Trophoblast cell (in vitro differentiated cells and primary cell): ENCODE measurements around the gene TXN2.
A peak's percentile ranks its signal among the peaks of the same experiment; 100 is the strongest.

Experiments
- DNase-seq, 2 donors: peaks; one replicate each; pipeline ENCODE4 v3.0.0-alpha.2; 2016
- H2AFZ ChIP-seq: 2 replicates; pipeline ENCODE4 v1.6.1; 2013; ENCODE audit warnings: low read length, moderate library complexity, mild to moderate bottlenecking; ENCODE audit not compliant: insufficient read depth, poor library complexity
- H2AK5ac ChIP-seq: 2 replicates; pipeline ENCODE4 v1.6.1; 2013; ENCODE audit warnings: mild to moderate bottlenecking, low read length
- H2BK120ac ChIP-seq: 2 replicates; pipeline ENCODE4 v1.6.1; 2013; ENCODE audit warnings: low read length, mild to moderate bottlenecking, moderate library complexity; ENCODE audit not compliant: insufficient read depth, poor library complexity
- H2BK12ac ChIP-seq: 2 replicates; pipeline ENCODE4 v1.6.1; 2013; ENCODE audit warnings: mild to moderate bottlenecking, low read length, moderate library complexity
- H2BK5ac ChIP-seq: 2 replicates; pipeline ENCODE4 v1.6.1; 2013; ENCODE audit warnings: low read length, low read depth, moderate library complexity, mild to moderate bottlenecking; ENCODE audit not compliant: poor library complexity
- H3K14ac ChIP-seq: 2 replicates; pipeline ENCODE4 v1.6.1; 2013; ENCODE audit warnings: mild to moderate bottlenecking, low read length
- H3K18ac ChIP-seq: 2 replicates; pipeline ENCODE4 v1.6.1; 2013; ENCODE audit warnings: mild to moderate bottlenecking, low read length
- H3K23ac ChIP-seq: 2 replicates; pipeline ENCODE4 v1.6.1; 2013; ENCODE audit warnings: low read length
- H3K27ac ChIP-seq: 2 replicates; pipeline ENCODE4 v1.5.1; 2013; ENCODE audit warnings: low read depth, mild to moderate bottlenecking, inconsistent platforms, low read length, moderate library complexity
- H3K27me3 ChIP-seq: 2 replicates; pipeline ENCODE4 v1.6.1; 2013; ENCODE audit warnings: inconsistent platforms, mild to moderate bottlenecking, low read length, moderate library complexity; ENCODE audit not compliant: insufficient read depth
- H3K36me3 ChIP-seq, 2 experiments: 1 replicate in 1 of 2; 2 replicates in 1 of 2; pipeline ENCODE4 v1.6.1; 2013; ENCODE audit warnings: low read length in 2 of 2, mild to moderate bottlenecking in 2 of 2, moderate library complexity in 1 of 2; ENCODE audit not compliant: insufficient read depth in 2 of 2, control insufficient read depth in 1 of 2
- H3K4ac ChIP-seq: 2 replicates; pipeline ENCODE4 v1.6.1; 2013; ENCODE audit warnings: low read depth, mild to moderate bottlenecking, low read length, moderate library complexity
- H3K4me1 ChIP-seq, 2 experiments: 1 replicate in 1 of 2; 2 replicates in 1 of 2; pipeline ENCODE4 v1.6.1; 2013; ENCODE audit warnings: low read length in 2 of 2, mild to moderate bottlenecking in 2 of 2, moderate library complexity in 1 of 2; ENCODE audit not compliant: insufficient read depth in 2 of 2, control insufficient read depth in 1 of 2
- H3K4me2 ChIP-seq: 2 replicates; pipeline ENCODE4 v1.6.1; 2013; ENCODE audit warnings: inconsistent platforms, mild to moderate bottlenecking, low read length, moderate library complexity
- H3K4me3 ChIP-seq: 2 replicates; pipeline ENCODE4 v1.5.1; 2013; ENCODE audit warnings: mild to moderate bottlenecking, low read depth, low read length, inconsistent platforms
- H3K79me1 ChIP-seq: one replicate; pipeline ENCODE4 v1.6.1; 2013; ENCODE audit warnings: low read length
- H3K79me2 ChIP-seq: 2 replicates; pipeline ENCODE4 v1.6.1; 2013; ENCODE audit warnings: low read length, mild to moderate bottlenecking; ENCODE audit not compliant: control insufficient read depth, insufficient read depth, poor library complexity
- H3K9ac ChIP-seq: 2 replicates; pipeline ENCODE4 v1.6.1; 2013; ENCODE audit warnings: mild to moderate bottlenecking, low read length
- H3K9me3 ChIP-seq: 2 replicates; pipeline ENCODE4 v1.6.1; 2013; ENCODE audit warnings: low read depth, mild to moderate bottlenecking, control low read depth, inconsistent platforms, low read length; ENCODE audit not compliant: insufficient read depth
- H4K12ac ChIP-seq: 2 replicates; pipeline ENCODE4 v1.6.1; 2013; ENCODE audit warnings: low read depth, mild to moderate bottlenecking, low read length, moderate library complexity
- H4K8ac ChIP-seq: 2 replicates; pipeline ENCODE4 v1.6.1; 2013; ENCODE audit warnings: low read depth, mild to moderate bottlenecking, low read length, moderate library complexity
- H4K91ac ChIP-seq: one replicate; pipeline ENCODE4 v1.6.1; 2013; ENCODE audit warnings: low read depth, mild to moderate bottlenecking, low read length, moderate library complexity
- WGBS: extraction: QIAGEN DNeasy Blood & Tissue Kit; methylation state at CpG from one replicate; pipeline ENCODE4 v1.1.7; 2013; ENCODE audit warnings: missing lambda C conversion rate; ENCODE audit not compliant: insufficient read length, insufficient coverage; ENCODE audit errors: extremely low coverage; 5-methylcytosine and 5-hydroxymethylcytosine counted together

Gene TXN2

GRCh38 chr22:36478966-36479365, 2.5 kb downstream of the TXN2 start:
- Histone ChIP-seq H3K18ac (no peak overlapping the region), H2AFZ (no peak overlapping the region), H3K9me3 (peaks cover 2% of the 10 kb centered on the region), H3K23ac (no peak overlapping the region), H3K79me1 (peaks cover 11% of the 10 kb centered on the region), H4K91ac (no peak overlapping the region), H2BK120ac (no peak overlapping the region), H4K8ac (no peak overlapping the region), H3K9ac (no peak overlapping the region), H3K4me3 (no peak overlapping the region), H3K4ac (no peak overlapping the region), H3K4me1 (peaks cover 9 to 12% of the 10 kb centered on the region in 2 experiments), H3K36me3 (peaks cover 17 to 21% of the 10 kb centered on the region in 2 experiments), H2AK5ac (no peak overlapping the region), H2BK12ac (no peak overlapping the region), H3K27me3 (no peaks in the 10 kb centered on the region), H3K27ac (no peak overlapping the region), H4K12ac (no peak overlapping the region), H3K79me2 (no peaks in the 10 kb centered on the region), H3K14ac (no peak overlapping the region), H2BK5ac (no peak overlapping the region), H3K4me2 (no peak overlapping the region)
- WGBS, result no CpG with 5 or more reads among the region's 4 CpGs
- DNase-seq, result no peak

- Histone ChIP-seq H3K4me3 (no peak overlapping the region), H3K4me2 (no peak overlapping the region), H3K27ac (no peak overlapping the region), H3K4me1 (peaks cover 0 to 4% of the 10 kb centered on the region in 2 experiments), H3K18ac (no peak overlapping the region), H2BK120ac (no peak overlapping the region), H2AK5ac (no peak overlapping the region), H4K8ac (no peak overlapping the region), H2AFZ (no peak overlapping the region), H2BK5ac (no peak overlapping the region), H3K79me1 (no peaks in the 10 kb centered on the region), H3K36me3 (peaks cover 29 to 36% of the 10 kb centered on the region in 2 experiments), H2BK12ac (no peak overlapping the region), H3K79me2 (no peaks in the 10 kb centered on the region), H3K9ac (no peak overlapping the region), H3K27me3 (no peaks in the 10 kb centered on the region), H3K23ac (no peak overlapping the region), H3K14ac (no peak overlapping the region), H4K12ac (no peak overlapping the region), H4K91ac (no peak overlapping the region), H3K4ac (no peak overlapping the region), H3K9me3 (no peaks in the 10 kb centered on the region)
- no peak for DNase-seq
- no CpG with 5 or more reads among the region's 6 CpGs for WGBS
Observed at GRCh38 chr22:36475341-36475740, 6.1 kb downstream of the TXN2 start.

- Histone ChIP-seq H3K9ac (no peak overlapping the region), H3K23ac (no peak overlapping the region), H3K79me2 (peaks cover 2% of the 10 kb centered on the region), H3K4ac (no peak overlapping the region), H3K36me3 (peaks cover 27 to 36% of the 10 kb centered on the region in 2 experiments), H3K27ac (no peak overlapping the region), H4K91ac (no peak overlapping the region), H3K14ac (no peak overlapping the region), H3K79me1 (peaks cover 12% of the 10 kb centered on the region), H3K4me1 (peaks cover 9 to 15% of the 10 kb centered on the region in 2 experiments), H2BK12ac (no peak overlapping the region), H4K12ac (no peak overlapping the region), H3K4me3 (no peak overlapping the region), H3K9me3 (no peaks in the 10 kb centered on the region), H2BK120ac (no peak overlapping the region), H2AK5ac (no peak overlapping the region), H3K18ac (no peak overlapping the region), H4K8ac (no peak overlapping the region), H3K27me3 (no peaks in the 10 kb centered on the region), H3K4me2 (no peak overlapping the region), H2AFZ (no peak overlapping the region), H2BK5ac (no peak overlapping the region)
- no CpG with 5 or more reads among the region's 13 CpGs for WGBS
- no peak for DNase-seq
Observed at GRCh38 chr22:36472689-36473088, 8.8 kb downstream of the TXN2 start.

- Histone ChIP-seq H3K79me2 (peaks cover 7% of the 10 kb centered on the region), H3K79me1 (peaks cover 22% of the 10 kb centered on the region), H3K4me2 (no peak overlapping the region), H3K36me3 (peaks cover 29 to 30% of the 10 kb centered on the region in 2 experiments), H2BK5ac (no peak overlapping the region), H3K27me3 (no peaks in the 10 kb centered on the region), H2BK12ac (peak overlapping the region; percentile 30), H3K18ac (peak overlapping the region; percentile 9), H3K9ac (no peak overlapping the region), H2AFZ (no peak overlapping the region), H3K27ac (peak overlapping the region; percentile 14), H2AK5ac (peak overlapping the region; percentile 57), H3K4me1 (peaks cover 14 to 21% of the 10 kb centered on the region in 2 experiments), H3K4me3 (no peak overlapping the region), H4K12ac (no peak overlapping the region), H3K23ac (no peak overlapping the region), H4K91ac (peak overlapping the region; percentile 21), H3K4ac (no peak overlapping the region), H4K8ac (no peak overlapping the region), H3K14ac (no peak overlapping the region), H3K9me3 (peaks cover 1% of the 10 kb centered on the region), H2BK120ac (peak overlapping the region; percentile 13)
- no CpG with 5 or more reads among the region's 14 CpGs for WGBS
- peak; percentile 93 to 95 for DNase-seq
Observed at GRCh38 chr22:36471341-36471821, 10.1 kb downstream of the TXN2 start.
